Embryonic facial prominence (tissue), 1 donor: ENCODE measurements around the gene EHD4.

Experiments used
- DNase-seq: peaks from one replicate; pipeline ENCODE4 v3.0.0-alpha.2; 2016; ENCODE audit errors: extremely low spot score

Gene EHD4

GRCh38 chr15:41936649-41937567, 35.4 kb downstream of the EHD4 start:
- no peak for DNase-seq

GRCh38 chr15:41936155-41936554, 36.2 kb downstream of the EHD4 start:
- no peak for DNase-seq

- DNase-seq, result no peak
Measured at GRCh38 chr15:41935566-41936020, 36.8 kb downstream of the EHD4 start.

- no peak for DNase-seq
Measured at GRCh38 chr15:41934843-41935242, 37.5 kb downstream of the EHD4 start.

GRCh38 chr15:41933771-41934170, 38.6 kb downstream of the EHD4 start:
- no peak for DNase-seq

- no peak for DNase-seq
Measured at GRCh38 chr15:41933326-41933725, 39.0 kb downstream of the EHD4 start.

GRCh38 chr15:41932511-41933289, 39.7 kb downstream of the EHD4 start:
- no peak for DNase-seq

GRCh38 chr15:41932101-41932500, 40.3 kb downstream of the EHD4 start:
- no peak for DNase-seq

GRCh38 chr15:41930867-41931222, 41.5 kb downstream of the EHD4 start:
- no peak for DNase-seq

- DNase-seq, result no peak
Measured at GRCh38 chr15:41930221-41930866, 42.0 kb downstream of the EHD4 start.

- DNase-seq, result no peak
Measured at GRCh38 chr15:41928637-41929620, 43.4 kb downstream of the EHD4 start.

GRCh38 chr15:41928100-41928499, 44.3 kb downstream of the EHD4 start:
- no peak for DNase-seq

GRCh38 chr15:41927536-41927935, 44.8 kb downstream of the EHD4 start:
- DNase-seq, result no peak

- DNase-seq, result no peak
Measured at GRCh38 chr15:41926185-41927056, 45.9 kb downstream of the EHD4 start.

GRCh38 chr15:41925086-41925608, 47.2 kb downstream of the EHD4 start:
- no peak for DNase-seq

GRCh38 chr15:41923401-41923997, 48.9 kb downstream of the EHD4 start:
- DNase-seq, result no peak

- DNase-seq, result no peak
Measured at GRCh38 chr15:41922353-41922752, 50.0 kb downstream of the EHD4 start.

- no peak for DNase-seq
Measured at GRCh38 chr15:41921639-41922038, 50.7 kb downstream of the EHD4 start.

GRCh38 chr15:41921167-41921566, 51.2 kb downstream of the EHD4 start:
- DNase-seq, result no peak
